ENCODE results near the gene QRFP. TPM values are rescaled to one million over a fixed set of nuclear protein-coding genes. Genes with fewer than 3 reads are reported as not detected.

Gene QRFP
- polyA plus RNA-seq, 1 donor (not counting 4 experiments of a cell fraction or from before 2014, with no cell fraction given) = not detected

- TF ChIP-seq EZH2 (IDR thresholded peaks at IDR 0.05; ENCODE audit: low read length) = no peak
- no peak for TF ChIP-seq CTCF (optimal IDR thresholded peaks at IDR 0.05 in 1 of 3, IDR thresholded peaks at IDR 0.05 in 1 of 3, conservative IDR thresholded peaks at IDR 0.05 in 1 of 3; ENCODE audit: extremely low read depth in 1 of 3, insufficient read depth in 2 of 3, low read length in 3 of 3)
- Histone ChIP-seq H4K20me1 (ENCODE audit: control insufficient read depth, extremely low read depth, insufficient read depth, low read length) (peaks cover 4% of the 10 kb centered on the region), H3K27me3 (ENCODE audit: control insufficient read depth, extremely low read depth, insufficient read depth, low read length) (peaks cover 35% of the 10 kb centered on the region), H3K4me2 (ENCODE audit: control insufficient read depth, extremely low read depth, insufficient read depth, low read depth, low read length) (no peak overlapping the region), H2AFZ (ENCODE audit: control insufficient read depth, low read length) (no peak overlapping the region), H3K79me2 (ENCODE audit: control insufficient read depth, insufficient read depth, low read length) (no peaks in the 10 kb centered on the region), H3K9me3 (ENCODE audit: control insufficient read depth, low read depth, low read length) (peaks cover 1% of the 10 kb centered on the region), H3K36me3 (ENCODE audit: control insufficient read depth in 2 of 2, extremely low read depth in 1 of 2, insufficient read depth in 2 of 2, low read length in 2 of 2) (no peaks in the 10 kb centered on the region), H3K27ac (ENCODE audit: control insufficient read depth, insufficient read depth, low read length) (no peak overlapping the region), H3K4me1 (ENCODE audit: control insufficient read depth, extremely low read depth, insufficient read depth, low read length) (peaks cover 22% of the 10 kb centered on the region), H3K9ac (ENCODE audit: control insufficient read depth, extremely low read depth, insufficient read depth, low read length) (no peak overlapping the region), H3K4me3 (ENCODE audit: control insufficient read depth in 2 of 3, extremely low read depth in 1 of 3, insufficient read depth in 2 of 3, low read depth in 1 of 3, low read length in 3 of 3) (no peak overlapping the region), H3K9me1 (ENCODE audit: control insufficient read depth, extremely low read depth, insufficient read depth, low read length) (no peaks in the 10 kb centered on the region)
- FAIRE-seq (no peak), DNase-seq (ENCODE audit: low read depth, low spot score) (no peak)
- dilution Hi-C loops (cut with MboI; ENCODE audit: extremely low pct_ligation_motif_present, low sequenced_read_pairs) = no loop called here
Measured at GRCh38 chr9:130944510-130945058, 48.0 kb upstream of the QRFP start.

- Histone ChIP-seq H3K4me2 (ENCODE audit: control insufficient read depth, extremely low read depth, insufficient read depth, low read depth, low read length) (no peak overlapping the region), H4K20me1 (ENCODE audit: control insufficient read depth, extremely low read depth, insufficient read depth, low read length) (peaks cover 4% of the 10 kb centered on the region), H3K9me1 (ENCODE audit: control insufficient read depth, extremely low read depth, insufficient read depth, low read length) (no peaks in the 10 kb centered on the region), H3K27ac (ENCODE audit: control insufficient read depth, insufficient read depth, low read length) (no peak overlapping the region), H3K27me3 (ENCODE audit: control insufficient read depth, extremely low read depth, insufficient read depth, low read length) (peaks cover 43% of the 10 kb centered on the region), H3K79me2 (ENCODE audit: control insufficient read depth, insufficient read depth, low read length) (no peaks in the 10 kb centered on the region), H3K9ac (ENCODE audit: control insufficient read depth, extremely low read depth, insufficient read depth, low read length) (no peak overlapping the region), H3K36me3 (ENCODE audit: control insufficient read depth in 2 of 2, extremely low read depth in 1 of 2, insufficient read depth in 2 of 2, low read length in 2 of 2) (no peaks in the 10 kb centered on the region), H2AFZ (ENCODE audit: control insufficient read depth, low read length) (no peak overlapping the region), H3K4me3 (ENCODE audit: control insufficient read depth in 2 of 3, extremely low read depth in 1 of 3, insufficient read depth in 2 of 3, low read depth in 1 of 3, low read length in 3 of 3) (no peak overlapping the region), H3K9me3 (ENCODE audit: control insufficient read depth, low read depth, low read length) (no peaks in the 10 kb centered on the region), H3K4me1 (ENCODE audit: control insufficient read depth, extremely low read depth, insufficient read depth, low read length) (peaks cover 20% of the 10 kb centered on the region)
- TF ChIP-seq CTCF (optimal IDR thresholded peaks at IDR 0.05 in 1 of 3, IDR thresholded peaks at IDR 0.05 in 1 of 3, conservative IDR thresholded peaks at IDR 0.05 in 1 of 3; ENCODE audit: extremely low read depth in 1 of 3, insufficient read depth in 2 of 3, low read length in 3 of 3) = no peak
- no peak for TF ChIP-seq EZH2 (IDR thresholded peaks at IDR 0.05; ENCODE audit: low read length)
- dilution Hi-C loops (cut with MboI; ENCODE audit: extremely low pct_ligation_motif_present, low sequenced_read_pairs) = no loop called here
- FAIRE-seq = no peak
- DNase-seq (ENCODE audit: low read depth, low spot score) = no peak
Measured at GRCh38 chr9:130943777-130944176, 47.2 kb upstream of the QRFP start.
